Measurements from ENCODE around the gene CALN1.

DNA sequence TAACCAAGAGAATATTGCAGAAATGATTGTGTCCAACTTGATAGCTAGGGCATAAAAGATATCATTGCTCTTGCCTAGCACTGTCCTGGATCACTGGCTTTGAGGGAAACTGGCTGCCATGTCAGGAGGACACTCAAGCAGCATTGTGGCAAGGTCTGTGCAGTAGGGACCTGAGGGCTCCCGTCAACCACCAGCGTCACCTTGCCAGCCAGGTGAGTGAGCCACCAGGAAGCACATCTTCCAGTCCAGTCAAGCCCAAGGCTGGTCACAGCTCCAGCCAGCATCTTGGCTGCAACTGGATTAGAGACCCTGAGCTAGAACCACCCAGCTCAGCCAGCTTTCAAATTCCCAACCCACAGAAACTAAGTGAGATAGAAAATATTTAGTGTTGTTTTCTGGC is 392.7 kb downstream of the CALN1 start:
- TF ChIP-seq, protein P1, sequence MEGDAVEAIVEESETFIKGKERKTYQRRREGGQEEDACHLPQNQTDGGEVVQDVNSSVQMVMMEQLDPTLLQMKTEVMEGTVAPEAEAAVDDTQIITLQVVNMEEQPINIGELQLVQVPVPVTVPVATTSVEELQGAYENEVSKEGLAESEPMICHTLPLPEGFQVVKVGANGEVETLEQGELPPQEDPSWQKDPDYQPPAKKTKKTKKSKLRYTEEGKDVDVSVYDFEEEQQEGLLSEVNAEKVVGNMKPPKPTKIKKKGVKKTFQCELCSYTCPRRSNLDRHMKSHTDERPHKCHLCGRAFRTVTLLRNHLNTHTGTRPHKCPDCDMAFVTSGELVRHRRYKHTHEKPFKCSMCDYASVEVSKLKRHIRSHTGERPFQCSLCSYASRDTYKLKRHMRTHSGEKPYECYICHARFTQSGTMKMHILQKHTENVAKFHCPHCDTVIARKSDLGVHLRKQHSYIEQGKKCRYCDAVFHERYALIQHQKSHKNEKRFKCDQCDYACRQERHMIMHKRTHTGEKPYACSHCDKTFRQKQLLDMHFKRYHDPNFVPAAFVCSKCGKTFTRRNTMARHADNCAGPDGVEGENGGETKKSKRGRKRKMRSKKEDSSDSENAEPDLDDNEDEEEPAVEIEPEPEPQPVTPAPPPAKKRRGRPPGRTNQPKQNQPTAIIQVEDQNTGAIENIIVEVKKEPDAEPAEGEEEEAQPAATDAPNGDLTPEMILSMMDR (IDR thresholded peaks at IDR 0.05): no peak
- TF ChIP-seq POLR2A (IDR thresholded peaks at IDR 0.05): no peak
